Central memory CD8-positive, alpha-beta T cell (primary cell): ENCODE results near the gene CHST5.
"Not testable (repeated sequence)": the region's sequence is repeated elsewhere in the genome, so short reads cannot be mapped to it uniquely, and the experiment has no call there.

Source experiments
- ATAC-seq: fragments of 150-1000 bp; cut with Tn5 transposase; replicated peaks from 2 replicates; pipeline ENCODE4 v1.10.0; 2022; ENCODE audit warnings: mild to moderate bottlenecking, moderate FRiP score, moderate number of reproducible peaks; ENCODE audit not compliant: poor library complexity, severe bottlenecking; ENCODE audit errors: extremely low read depth
- DNase-seq, 2 donors: peaks; one replicate each; pipeline ENCODE4 v3.0.0; 2021; ENCODE audit warnings: low spot score in 2 of 2
- H3K27ac Mint-ChIP-seq: one replicate; pipeline ENCODE4 v1.8.0; 2022; ENCODE audit warnings: low read depth, mild to moderate bottlenecking, moderate library complexity, mixed read lengths
- H3K27me3 Mint-ChIP-seq: one replicate; pipeline ENCODE4 v1.8.0; 2022; ENCODE audit warnings: mixed read lengths
- H3K36me3 Mint-ChIP-seq: one replicate; pipeline ENCODE4 v1.8.0; 2022; ENCODE audit warnings: mild to moderate bottlenecking, moderate library complexity, mixed read lengths; ENCODE audit not compliant: insufficient read depth
- H3K4me1 Mint-ChIP-seq: one replicate; pipeline ENCODE4 v1.8.0; 2022; ENCODE audit warnings: mixed read lengths
- H3K4me3 Mint-ChIP-seq: one replicate; pipeline ENCODE4 v1.8.0; 2022; ENCODE audit warnings: mild to moderate bottlenecking, moderate library complexity, mixed read lengths
- H3K9me3 Mint-ChIP-seq: one replicate; pipeline ENCODE4 v1.8.0; 2022; ENCODE audit warnings: mixed read lengths

The CHST5 gene

DNA sequence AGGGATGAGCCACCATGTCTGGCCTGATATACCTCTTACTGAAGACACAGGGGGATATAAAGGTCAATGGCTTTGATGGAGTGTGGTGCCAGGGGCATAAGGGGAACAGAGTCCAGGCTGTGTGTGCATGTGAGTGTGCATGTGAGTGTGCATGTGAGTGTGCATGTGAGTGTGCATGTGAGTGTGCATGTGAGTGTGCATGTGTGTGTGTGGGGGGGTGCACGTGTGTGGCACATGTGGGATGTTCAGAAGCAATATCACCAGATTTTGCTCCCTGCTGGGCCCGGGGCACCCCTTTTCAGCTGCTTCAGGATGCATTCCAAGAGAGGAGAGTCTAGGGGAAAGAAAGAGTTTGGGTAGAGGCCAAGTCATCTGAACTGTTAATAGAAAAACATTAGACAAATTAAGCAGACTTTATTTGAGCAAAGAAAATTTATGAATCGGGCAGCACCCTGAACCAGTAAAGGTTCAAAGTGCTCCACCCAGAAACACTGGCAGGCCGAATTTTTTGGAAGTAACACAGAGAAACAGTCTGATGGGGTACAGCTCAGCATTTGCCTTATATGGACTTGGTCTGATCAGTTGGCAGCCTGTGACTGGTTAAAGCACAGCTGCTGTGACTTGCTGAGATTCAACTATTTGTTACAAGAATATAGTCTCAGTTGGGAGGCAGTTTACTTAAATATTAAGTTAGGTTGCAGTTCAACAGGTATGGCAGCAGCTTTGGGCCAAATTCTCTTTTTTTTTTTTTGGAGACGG lies 9.7 kb downstream of the CHST5 start:
- no peak for ATAC-seq
- Mint-ChIP-seq H3K36me3 (no peaks in the 10 kb centered on the region), H3K4me1 (no peaks in the 10 kb centered on the region), H3K27ac (no peak overlapping the region), H3K4me3 (no peak overlapping the region), H3K27me3 (no peaks in the 10 kb centered on the region), H3K9me3 (no peaks in the 10 kb centered on the region)
- DNase-seq, result no peak

DNA sequence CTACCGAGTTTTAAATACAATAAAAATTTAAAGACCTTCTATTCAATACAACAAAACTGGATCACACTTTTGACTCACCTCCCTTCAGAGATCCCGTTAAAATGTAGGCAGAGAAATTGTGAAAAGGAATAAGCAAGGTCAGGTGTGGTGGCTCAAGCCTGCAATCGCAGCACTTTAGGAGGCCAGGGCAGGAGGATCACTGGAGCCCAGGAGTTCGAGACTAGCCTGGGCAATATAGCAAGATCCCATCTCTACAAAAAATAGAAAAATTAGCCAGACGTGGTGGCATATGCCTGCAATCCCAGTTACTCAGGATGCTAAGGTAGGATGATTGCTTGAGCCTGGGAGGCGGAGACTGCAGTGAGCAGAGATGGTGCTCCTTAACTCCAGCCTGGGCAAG lies 16.7 kb downstream of the CHST5 start:
- Mint-ChIP-seq H3K27ac (no peak overlapping the region), H3K36me3 (peaks cover 9% of the 10 kb centered on the region), H3K9me3 (no peaks in the 10 kb centered on the region), H3K27me3 (no peaks in the 10 kb centered on the region), H3K4me1 (peaks cover 22% of the 10 kb centered on the region), H3K4me3 (no peak overlapping the region)
- DNase-seq, result no peak
- no peak for ATAC-seq

DNA sequence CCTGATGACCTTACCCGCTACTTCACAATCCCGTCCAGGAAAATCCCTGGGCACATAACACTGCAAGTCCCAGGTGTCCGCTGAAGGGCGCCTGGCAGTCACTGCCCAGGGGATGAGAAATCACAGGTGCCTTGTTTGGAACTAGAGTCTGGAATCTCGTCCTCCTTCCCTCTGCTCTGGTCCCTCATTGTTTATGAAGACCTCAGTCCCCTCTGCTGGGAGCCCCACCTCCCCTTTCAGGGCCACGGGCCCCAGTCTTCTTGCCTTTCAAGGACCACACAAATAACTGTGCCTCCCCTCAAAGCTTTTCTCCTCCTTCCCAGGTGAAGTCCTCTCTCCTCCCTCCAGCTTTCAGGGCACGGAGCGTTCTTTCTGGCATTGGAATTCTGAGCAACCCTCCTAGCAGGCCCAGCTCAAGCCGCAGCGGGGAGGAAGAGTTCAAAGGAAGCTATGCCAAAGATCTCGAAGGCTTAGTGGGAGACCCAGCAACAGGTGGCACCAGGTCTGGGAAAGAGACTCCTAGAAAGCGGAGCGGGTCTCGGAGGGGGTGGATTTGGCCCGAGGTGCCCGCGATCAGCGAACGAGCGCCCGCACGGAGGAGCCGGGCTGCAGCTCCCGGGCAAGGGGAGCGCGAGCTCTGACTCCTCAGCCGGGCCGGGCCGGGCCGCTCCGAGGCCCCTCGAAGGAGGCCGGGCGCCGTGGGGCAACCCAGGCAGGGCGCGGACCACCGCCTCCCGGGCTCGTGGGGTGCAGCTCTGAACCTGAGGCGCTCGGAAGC lies 19.5 kb downstream of the CHST5 start:
- H3K4me3 Mint-ChIP-seq, result peak overlapping the region; percentile 99
- ATAC-seq (peak; percentile 47), DNase-seq (peak; percentile 14 to 25)
- not testable (repeated sequence) for H3K27me3 Mint-ChIP-seq, H3K9me3 Mint-ChIP-seq, H3K36me3 Mint-ChIP-seq
- H3K27ac Mint-ChIP-seq, result peak overlapping the region; percentile 95
- peaks cover 22% of the 10 kb centered on the region for H3K4me1 Mint-ChIP-seq

DNA sequence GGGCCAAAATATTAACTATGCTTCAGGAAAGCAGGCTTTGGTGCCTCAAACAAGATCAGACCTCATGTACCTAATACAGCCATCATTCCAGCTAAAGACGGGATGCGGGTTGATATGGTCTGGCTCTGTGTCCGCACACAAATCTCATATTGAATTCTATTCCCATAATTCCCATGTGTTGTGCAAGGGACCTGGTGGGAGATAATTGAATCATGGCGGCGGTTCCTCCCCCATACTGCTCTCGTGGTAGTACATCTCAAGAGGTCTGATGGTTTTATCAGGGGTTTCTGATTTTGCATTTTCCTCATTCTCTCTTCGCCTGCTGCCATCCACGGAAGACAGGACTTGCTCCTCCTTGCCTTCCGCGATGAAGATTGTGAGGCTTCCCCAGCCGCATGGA lies 21.6 kb downstream of the CHST5 start:
- no peak for DNase-seq
- no peak overlapping the region for H3K27ac Mint-ChIP-seq
- peaks cover 22% of the 10 kb centered on the region for H3K4me1 Mint-ChIP-seq
- H3K4me3 Mint-ChIP-seq, result no peak overlapping the region
- no peak for ATAC-seq
- H3K36me3 Mint-ChIP-seq, result peaks cover 9% of the 10 kb centered on the region
- H3K27me3 Mint-ChIP-seq, result no peaks in the 10 kb centered on the region
- no peaks in the 10 kb centered on the region for H3K9me3 Mint-ChIP-seq

DNA sequence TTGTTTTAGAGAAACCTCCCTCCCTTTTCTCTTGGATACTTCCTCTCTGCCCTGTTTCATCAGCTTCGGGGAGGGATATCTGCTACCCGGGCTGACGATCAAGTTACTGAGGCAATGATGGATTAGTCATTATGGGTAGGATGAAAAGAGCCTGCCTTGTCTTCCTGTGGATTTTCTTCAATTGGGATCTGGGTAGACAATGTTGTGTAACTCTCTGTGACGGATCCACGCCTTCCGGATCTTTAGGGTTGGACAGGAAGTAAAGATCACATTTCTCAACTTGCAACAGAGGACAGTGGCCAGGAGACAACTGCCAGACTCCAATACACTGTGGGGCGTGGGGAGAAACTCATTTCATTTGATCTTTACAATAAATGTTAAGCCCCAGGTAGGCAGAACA lies 29.3 kb downstream of the CHST5 start:
- H3K27me3 Mint-ChIP-seq, result peaks cover 9% of the 10 kb centered on the region
- no peak overlapping the region for H3K27ac Mint-ChIP-seq
- no peaks in the 10 kb centered on the region for H3K9me3 Mint-ChIP-seq
- no peak overlapping the region for H3K4me3 Mint-ChIP-seq
- H3K4me1 Mint-ChIP-seq, result no peaks in the 10 kb centered on the region
- ATAC-seq (no peak), DNase-seq (no peak)
- H3K36me3 Mint-ChIP-seq, result no peaks in the 10 kb centered on the region

DNA sequence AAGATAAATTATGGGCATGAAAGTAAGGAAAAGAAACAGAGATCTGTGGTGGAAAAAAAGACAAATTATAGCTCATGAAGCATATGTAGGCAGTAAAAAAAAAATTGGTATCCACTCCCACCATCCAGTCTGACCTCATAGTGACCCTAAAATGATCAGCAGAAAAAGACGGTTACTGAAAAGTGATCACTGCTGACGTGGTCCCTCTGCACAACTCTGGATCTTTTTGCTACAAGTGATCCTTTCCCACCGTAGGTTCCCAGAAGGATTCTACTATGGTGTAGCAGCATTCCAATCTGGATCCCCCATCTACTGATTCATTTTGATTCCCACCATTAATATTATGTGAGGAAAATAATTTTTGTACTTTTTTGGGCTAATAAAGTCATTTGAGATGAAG lies 29.8 kb downstream of the CHST5 start:
- Mint-ChIP-seq H3K4me3 (no peak overlapping the region), H3K27ac (no peak overlapping the region), H3K9me3 (no peaks in the 10 kb centered on the region), H3K36me3 (no peaks in the 10 kb centered on the region), H3K27me3 (peaks cover 9% of the 10 kb centered on the region), H3K4me1 (no peaks in the 10 kb centered on the region)
- ATAC-seq, result no peak
- DNase-seq, result no peak

DNA sequence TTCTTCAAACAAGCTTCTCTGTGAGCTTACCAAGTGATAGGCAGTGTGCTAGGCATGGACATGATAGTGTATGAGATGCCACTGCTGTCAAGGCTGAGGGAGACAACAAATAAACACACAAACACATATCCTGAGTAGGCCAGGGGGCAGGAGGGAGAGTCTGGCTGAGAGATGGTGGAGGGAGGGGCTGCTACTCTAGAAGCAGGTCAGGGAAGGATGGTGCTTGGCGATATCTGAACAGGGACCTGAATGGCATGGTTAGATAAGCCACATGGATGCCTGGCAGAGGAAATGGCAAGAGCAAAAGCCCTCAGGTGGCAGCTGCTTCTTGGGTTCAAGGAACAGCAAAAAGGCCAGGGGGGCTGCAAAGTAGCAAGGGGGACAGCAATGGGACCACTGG lies 32.1 kb downstream of the CHST5 start:
- H3K27ac Mint-ChIP-seq, result no peak overlapping the region
- no peak for ATAC-seq

DNA sequence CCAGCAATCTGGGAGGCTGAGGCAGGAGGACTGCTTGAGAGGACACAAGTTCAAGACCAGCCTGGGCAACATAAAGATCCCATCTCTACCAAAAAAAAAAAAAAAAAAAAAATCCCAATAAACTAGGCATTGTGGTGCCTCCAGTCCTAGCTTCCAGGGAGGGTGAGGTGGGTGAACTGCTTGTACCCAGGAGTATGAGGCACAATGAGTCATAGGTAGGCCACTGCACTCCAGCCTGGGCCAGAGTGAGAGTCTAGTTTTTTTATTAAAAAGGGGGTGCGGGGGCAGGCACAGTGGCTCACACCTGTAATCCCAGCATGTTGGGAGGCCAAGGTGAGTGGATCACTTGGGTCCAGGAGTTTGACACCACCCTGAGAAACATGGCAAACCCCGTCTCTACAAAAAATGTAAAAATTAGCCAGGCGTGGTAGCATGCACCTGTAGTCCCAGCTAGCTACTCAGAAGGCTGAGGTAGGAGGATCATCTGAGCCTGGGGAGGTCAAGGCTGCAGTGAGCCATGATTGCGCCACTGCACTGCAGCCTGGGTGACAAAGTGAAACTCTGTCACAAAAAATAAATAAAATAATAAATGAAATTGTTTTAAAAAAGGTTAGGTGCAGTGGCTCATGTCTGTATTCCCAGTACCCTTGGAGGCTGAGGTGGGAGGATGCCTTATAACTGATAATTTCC lies 32.8 kb downstream of the CHST5 start:
- no peaks in the 10 kb centered on the region for H3K36me3 Mint-ChIP-seq
- H3K9me3 Mint-ChIP-seq, result no peaks in the 10 kb centered on the region
- ATAC-seq, result no peak
- no peak overlapping the region for H3K27ac Mint-ChIP-seq
- no peaks in the 10 kb centered on the region for H3K4me1 Mint-ChIP-seq
- H3K4me3 Mint-ChIP-seq, result no peak overlapping the region
- no peaks in the 10 kb centered on the region for H3K27me3 Mint-ChIP-seq
- no peak for DNase-seq

More for the DNA sequence above, 32.1 kb downstream of the CHST5 start:
- no peaks in the 10 kb centered on the region for H3K4me1 Mint-ChIP-seq
- no peaks in the 10 kb centered on the region for H3K9me3 Mint-ChIP-seq
- peaks cover 6% of the 10 kb centered on the region for H3K27me3 Mint-ChIP-seq
- no peak overlapping the region for H3K4me3 Mint-ChIP-seq
- H3K36me3 Mint-ChIP-seq, result no peaks in the 10 kb centered on the region
- no peak for DNase-seq

DNA sequence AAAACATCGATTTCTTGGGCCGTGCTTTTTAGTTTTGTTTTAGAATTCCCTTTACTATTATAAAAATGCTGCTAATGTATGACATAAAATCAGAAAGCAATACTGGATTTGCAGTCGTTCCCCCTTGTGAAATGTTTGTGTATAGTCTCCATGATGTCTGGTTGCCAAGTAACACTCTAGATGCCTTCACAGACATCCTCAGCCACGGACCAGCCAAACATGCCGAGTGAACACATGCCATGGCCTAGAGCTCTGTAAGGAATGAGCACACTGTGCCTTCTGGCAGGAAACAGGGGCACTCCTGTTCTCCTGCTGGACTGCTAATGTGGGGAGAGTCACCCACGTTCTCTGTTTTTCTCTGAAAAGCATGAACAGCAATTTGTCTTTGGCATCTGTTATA lies 34.1 kb downstream of the CHST5 start:
- ATAC-seq, H3K4me3 Mint-ChIP-seq, H3K36me3 Mint-ChIP-seq, H3K27ac Mint-ChIP-seq, H3K4me1 Mint-ChIP-seq, DNase-seq, H3K9me3 Mint-ChIP-seq, H3K27me3 Mint-ChIP-seq: not testable (repeated sequence)

DNA sequence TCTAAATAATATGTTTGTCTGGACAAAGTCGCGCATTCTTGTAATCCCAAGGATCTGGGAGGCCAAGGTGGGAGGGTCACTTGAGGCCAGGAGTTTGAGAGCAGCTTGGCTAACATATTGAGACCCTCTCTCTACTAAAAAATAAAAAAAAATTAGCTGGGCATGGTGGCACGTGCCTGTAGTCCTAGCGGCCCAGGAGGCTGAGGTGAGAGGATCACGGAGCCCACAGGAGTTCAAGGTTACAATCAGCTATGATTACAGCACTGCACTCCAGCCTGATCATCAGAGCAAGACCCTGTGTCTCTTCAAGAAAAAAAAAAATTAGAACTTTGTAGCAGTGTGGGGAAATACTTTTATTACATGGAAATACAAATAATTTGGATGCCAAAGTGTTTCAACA lies 34.5 kb downstream of the CHST5 start:
- DNase-seq, result no peak
- H3K9me3 Mint-ChIP-seq, result no peaks in the 10 kb centered on the region
- ATAC-seq, result no peak
- H3K4me3 Mint-ChIP-seq, result no peak overlapping the region
- H3K4me1 Mint-ChIP-seq, result no peaks in the 10 kb centered on the region
- no peaks in the 10 kb centered on the region for H3K36me3 Mint-ChIP-seq
- no peaks in the 10 kb centered on the region for H3K27me3 Mint-ChIP-seq
- no peak overlapping the region for H3K27ac Mint-ChIP-seq

DNA sequence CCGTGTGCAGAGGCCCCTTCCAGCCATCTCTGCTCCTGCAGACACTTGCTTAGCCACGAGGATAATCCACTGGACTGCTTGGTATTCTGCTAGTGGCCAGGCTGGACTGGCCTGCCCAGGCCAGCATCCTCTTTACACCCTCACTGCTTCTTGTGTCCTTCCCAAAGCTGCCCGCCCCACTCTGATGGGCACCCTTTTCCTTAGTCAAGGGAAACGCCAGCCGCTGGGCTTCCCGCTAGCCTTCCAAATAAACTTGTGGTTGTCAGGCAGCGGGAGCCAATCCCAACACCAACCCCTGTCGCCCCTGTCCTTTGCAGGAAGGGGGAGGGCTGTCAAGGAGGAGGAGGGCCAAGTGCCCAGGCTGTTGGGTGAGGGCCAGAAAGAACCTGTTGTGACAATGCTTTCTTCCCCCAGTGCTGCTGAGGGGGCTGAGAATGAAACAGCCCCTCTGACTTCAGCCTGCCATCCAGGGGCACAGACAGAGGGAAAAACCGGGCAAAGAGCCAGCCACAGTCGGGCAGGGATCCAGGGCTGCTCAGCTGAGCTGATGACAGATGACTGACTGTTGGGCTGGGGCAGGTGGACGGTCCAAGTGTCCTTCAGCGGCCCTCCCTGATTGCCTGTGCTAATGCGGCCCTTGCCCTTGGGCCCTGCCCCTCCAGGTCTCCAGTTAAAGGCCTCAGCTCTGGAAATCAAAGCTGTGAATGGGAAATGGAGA lies 37.1 kb downstream of the CHST5 start:
- ATAC-seq, result not testable (repeated sequence)

DNA sequence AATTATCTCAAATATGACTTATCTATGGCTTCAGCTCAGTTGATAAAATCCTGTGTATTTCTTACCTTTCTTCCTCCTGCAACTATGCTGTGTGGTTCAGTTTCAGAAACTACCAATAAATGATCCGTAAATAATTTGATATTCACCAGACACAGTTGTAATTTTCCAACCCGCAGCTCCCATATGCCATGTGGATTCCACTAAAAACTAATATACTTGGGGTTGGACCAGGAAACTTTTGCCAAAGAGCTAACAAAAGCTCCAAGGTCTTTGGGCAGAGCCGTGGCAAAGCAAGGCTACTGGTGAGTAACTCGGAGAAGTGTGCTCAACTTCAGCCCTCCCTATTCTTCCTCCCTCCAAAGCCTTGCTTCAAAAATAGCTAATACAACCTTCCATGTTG lies 38.4 kb downstream of the CHST5 start:
- H3K9me3 Mint-ChIP-seq, result no peaks in the 10 kb centered on the region
- H3K4me1 Mint-ChIP-seq, result peaks cover 7% of the 10 kb centered on the region
- no peaks in the 10 kb centered on the region for H3K36me3 Mint-ChIP-seq
- ATAC-seq (no peak), DNase-seq (no peak)
- no peak overlapping the region for H3K27ac Mint-ChIP-seq
- no peak overlapping the region for H3K4me3 Mint-ChIP-seq
- peaks cover 10% of the 10 kb centered on the region for H3K27me3 Mint-ChIP-seq

More for the DNA sequence above, 37.1 kb downstream of the CHST5 start:
- not testable (repeated sequence) for H3K27ac Mint-ChIP-seq, H3K9me3 Mint-ChIP-seq, H3K36me3 Mint-ChIP-seq, H3K27me3 Mint-ChIP-seq, H3K4me3 Mint-ChIP-seq, DNase-seq, H3K4me1 Mint-ChIP-seq
